Neuronal stem cell (in vitro differentiated cells): ENCODE results near the gene SNX32.
"Not testable (repeated sequence)": the region's sequence is repeated elsewhere in the genome, so short reads cannot be mapped to it uniquely, and the experiment has no call there.

Experiments used
- DNase-seq: peaks from one replicate; pipeline ENCODE4 v3.0.0-alpha.2; 2013; ENCODE audit warnings: low spot score
- H2AFZ ChIP-seq: one replicate; pipeline ENCODE4 v1.6.1; 2013; ENCODE audit warnings: mild to moderate bottlenecking, low read length, inconsistent platforms
- H2AK5ac ChIP-seq: 2 replicates; pipeline ENCODE4 v1.6.1; 2013; ENCODE audit warnings: low read depth, mild to moderate bottlenecking, inconsistent platforms, low read length, moderate library complexity, mixed read lengths
- H2BK120ac ChIP-seq: 2 replicates; pipeline ENCODE4 v1.6.1; 2013; ENCODE audit warnings: low read depth, mild to moderate bottlenecking, inconsistent platforms, low read length, moderate library complexity, mixed read lengths
- H2BK12ac ChIP-seq: one replicate; pipeline ENCODE4 v1.6.1; 2013; ENCODE audit warnings: low read length, inconsistent platforms
- H2BK15ac ChIP-seq: 2 replicates; pipeline ENCODE4 v1.6.1; 2013; ENCODE audit warnings: mild to moderate bottlenecking, low read length, inconsistent platforms, mixed read lengths
- H2BK5ac ChIP-seq: one replicate; pipeline ENCODE4 v1.6.1; 2013; ENCODE audit warnings: inconsistent platforms, mild to moderate bottlenecking, low read length, moderate library complexity
- H3K14ac ChIP-seq: one replicate; pipeline ENCODE4 v1.6.1; 2013; ENCODE audit warnings: low read length, inconsistent platforms
- H3K18ac ChIP-seq: 2 replicates; pipeline ENCODE4 v1.6.1; 2013; ENCODE audit warnings: low read length, inconsistent platforms
- H3K23ac ChIP-seq: 2 replicates; pipeline ENCODE4 v1.6.1; 2013; ENCODE audit warnings: low read depth, mild to moderate bottlenecking, mixed read lengths, low read length, inconsistent platforms; ENCODE audit not compliant: poor library complexity
- H3K27ac ChIP-seq: replicated peaks from 3 replicates; pipeline ENCODE4 v1.5.1; 2013; ENCODE audit warnings: low read length, inconsistent platforms
- H3K27me3 ChIP-seq, 3 experiments: 2 replicates each; pipeline ENCODE4 v1.6.1; 2013; ENCODE audit warnings: low read length in 3 of 3, mild to moderate bottlenecking in 2 of 3, inconsistent platforms in 1 of 3, low read depth in 1 of 3, mixed read lengths in 1 of 3, moderate library complexity in 1 of 3; ENCODE audit not compliant: control insufficient read depth in 3 of 3, insufficient read depth in 3 of 3
- H3K36me3 ChIP-seq, 2 donors: replicated peaks in 1 of 2; 2 replicates each; pipeline ENCODE4 v1.6.1; 2013; ENCODE audit warnings: low read length in 2 of 2; ENCODE audit not compliant: control insufficient read depth in 2 of 2, insufficient read depth in 2 of 2
- H3K4ac ChIP-seq: 2 replicates; pipeline ENCODE4 v1.6.1; 2013; ENCODE audit warnings: inconsistent platforms, mild to moderate bottlenecking, low read length, moderate library complexity
- H3K4me1 ChIP-seq, 2 donors: 1 replicate in 1 of 2; 2 replicates in 1 of 2; pipeline ENCODE4 v1.6.1; 2013; ENCODE audit warnings: low read length in 2 of 2, low read depth in 1 of 2; ENCODE audit not compliant: control insufficient read depth in 2 of 2, insufficient read depth in 1 of 2
- H3K4me2 ChIP-seq: one replicate; pipeline ENCODE4 v1.6.1; 2013; ENCODE audit warnings: mild to moderate bottlenecking, low read length, inconsistent platforms; ENCODE audit not compliant: insufficient read depth, poor library complexity, severe bottlenecking
- H3K4me3 ChIP-seq, 2 donors: 2 replicates each; pipeline ENCODE4 v1.5.1; 2013; ENCODE audit warnings: low read length in 2 of 2, mild to moderate bottlenecking in 2 of 2, inconsistent platforms in 1 of 2, moderate library complexity in 1 of 2
- H3K79me1 ChIP-seq: one replicate; pipeline ENCODE4 v1.6.1; 2013; ENCODE audit warnings: low read depth, mild to moderate bottlenecking, inconsistent platforms, low read length, moderate library complexity
- H3K9ac ChIP-seq: one replicate; pipeline ENCODE4 v1.6.1; 2013; ENCODE audit warnings: mild to moderate bottlenecking, low read depth, low read length, inconsistent platforms; ENCODE audit not compliant: poor library complexity
- H3K9me3 ChIP-seq, 2 donors: replicated peaks in 1 of 2; 2 replicates each; pipeline versions ENCODE3 to v1.6.1; 2013; ENCODE audit warnings: low read length in 2 of 2, mild to moderate bottlenecking in 2 of 2, inconsistent platforms in 1 of 2, low read depth in 1 of 2, mixed read lengths in 1 of 2, moderate library complexity in 1 of 2; ENCODE audit not compliant: control insufficient read depth in 2 of 2, insufficient read depth in 1 of 2
- H4K8ac ChIP-seq: one replicate; pipeline ENCODE4 v1.6.1; 2013; ENCODE audit warnings: low read depth, mild to moderate bottlenecking, inconsistent platforms, low read length, moderate library complexity
- H4K91ac ChIP-seq: one replicate; pipeline ENCODE4 v1.6.1; 2013; ENCODE audit warnings: low read length, low read depth, mild to moderate bottlenecking, inconsistent platforms; ENCODE audit not compliant: poor library complexity
- WGBS, 2 donors: extraction: QIAGEN DNeasy Blood & Tissue Kit; methylation state at CpG; one replicate each; pipeline ENCODE4 v1.1.7; 2013; ENCODE audit warnings: missing lambda C conversion rate in 2 of 2, mixed read lengths in 1 of 2; ENCODE audit not compliant: insufficient read length in 2 of 2, insufficient replicate concordance in 1 of 2; ENCODE audit errors: extremely low coverage in 2 of 2; 5-methylcytosine and 5-hydroxymethylcytosine counted together

Gene SNX32

DNA sequence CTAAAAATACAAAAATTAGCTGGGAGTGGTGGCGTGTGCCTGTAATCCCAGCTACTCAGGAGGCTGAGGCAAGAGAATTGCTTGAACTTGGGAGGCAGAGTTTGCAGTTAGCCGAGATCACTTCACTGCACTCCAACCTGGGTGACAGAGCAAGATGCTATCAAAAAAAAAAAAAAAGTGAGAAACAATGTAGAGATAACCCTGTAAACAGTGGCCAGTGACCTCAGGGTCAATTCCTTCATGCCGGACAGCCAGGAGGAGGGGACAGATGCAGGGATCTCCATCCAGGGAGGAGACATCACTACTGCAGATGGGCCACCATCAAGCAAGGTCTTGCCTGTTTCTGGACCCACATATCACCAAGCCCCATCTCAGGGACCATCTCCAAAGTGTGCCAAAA lies 14.0 kb downstream of the SNX32 start:
- Histone ChIP-seq H3K14ac (no peak overlapping the region), H3K27ac (no peak overlapping the region), H3K36me3 (peaks cover 14 to 16% of the 10 kb centered on the region in 2 donors), H2BK120ac (no peak overlapping the region), H3K79me1 (no peaks in the 10 kb centered on the region), H4K8ac (no peak overlapping the region), H2AFZ (no peak overlapping the region), H3K27me3 (no peaks in the 10 kb centered on the region), H2BK15ac (no peak overlapping the region), H3K4me1 (peaks cover 0 to 4% of the 10 kb centered on the region in 2 donors), H3K9ac (no peak overlapping the region), H3K9me3 (peaks cover 6 to 11% of the 10 kb centered on the region in 2 donors), H2BK12ac (no peak overlapping the region), H3K18ac (no peak overlapping the region), H2AK5ac (no peak overlapping the region), H3K23ac (no peak overlapping the region), H2BK5ac (no peak overlapping the region), H3K4me2 (no peak overlapping the region), H3K4me3 (no peak overlapping the region), H4K91ac (no peak overlapping the region), H3K4ac (no peak overlapping the region)
- no CpG with 5 or more reads among the region's 3 CpGs for WGBS, 2 donors
- no peak for DNase-seq

DNA sequence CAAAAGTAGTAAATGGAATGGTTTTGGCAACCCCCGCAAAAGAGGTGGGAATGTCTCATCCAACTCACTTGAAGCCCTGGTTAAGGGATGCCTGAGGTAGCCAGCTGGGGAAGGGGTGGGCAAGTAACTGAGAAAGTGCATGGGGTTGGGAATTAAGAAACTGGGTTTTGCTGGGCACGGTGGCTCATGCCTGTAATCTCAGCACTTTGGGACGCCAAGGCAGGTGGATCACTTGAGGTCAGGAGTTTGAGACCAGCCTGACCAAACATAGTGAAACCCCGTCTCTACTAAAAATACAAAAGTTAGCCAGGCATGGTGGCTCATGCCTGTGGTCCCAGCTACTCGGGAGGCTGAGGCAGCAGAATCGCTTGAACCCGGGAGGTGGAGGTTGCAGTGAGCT lies 14.9 kb downstream of the SNX32 start:
- H2AFZ ChIP-seq, H3K4ac ChIP-seq, DNase-seq, H3K27ac ChIP-seq, H3K27me3 ChIP-seq, H3K14ac ChIP-seq, H3K23ac ChIP-seq, H3K4me2 ChIP-seq, H3K4me1 ChIP-seq, H3K9ac ChIP-seq, H3K4me3 ChIP-seq, H4K91ac ChIP-seq, H4K8ac ChIP-seq, H2AK5ac ChIP-seq, H2BK120ac ChIP-seq, H2BK15ac ChIP-seq, H3K18ac ChIP-seq, H3K79me1 ChIP-seq, H2BK12ac ChIP-seq, H2BK5ac ChIP-seq: not testable (repeated sequence)
- Histone ChIP-seq H3K36me3 (peaks cover 24% of the 10 kb centered on the region in 2 donors), H3K9me3 (peaks cover 6 to 14% of the 10 kb centered on the region in 2 donors)
- WGBS, 2 donors = no CpG with 5 or more reads among the region's 7 CpGs

DNA sequence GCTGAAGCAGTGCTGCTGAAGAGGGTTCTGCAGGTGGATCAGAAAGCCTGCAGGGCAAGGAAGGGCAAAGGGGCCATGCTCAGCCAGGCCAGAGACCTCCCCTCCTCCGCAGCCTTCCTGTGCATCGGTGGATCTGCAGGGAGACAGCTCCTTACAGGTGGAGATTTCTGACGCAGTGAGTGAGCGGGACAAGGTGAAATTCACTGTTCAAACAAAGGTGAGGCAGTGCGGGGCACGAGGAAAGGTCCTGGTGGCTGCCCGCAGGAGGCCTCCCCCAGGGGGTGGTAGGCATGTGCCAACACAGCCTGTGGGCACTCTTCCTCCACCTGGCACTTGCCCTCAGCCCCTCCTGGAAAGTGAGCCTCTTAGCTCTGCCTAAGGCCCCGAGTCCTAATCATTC lies 15.6 kb downstream of the SNX32 start:
- Histone ChIP-seq H3K79me1 (peaks cover 3% of the 10 kb centered on the region), H3K27ac (no peak overlapping the region), H3K4me3 (no peak overlapping the region), H2BK120ac (no peak overlapping the region), H2AK5ac (no peak overlapping the region), H3K27me3 (no peaks in the 10 kb centered on the region), H3K18ac (no peak overlapping the region), H4K91ac (no peak overlapping the region), H4K8ac (no peak overlapping the region), H3K36me3 (peaks cover 30 to 31% of the 10 kb centered on the region in 2 donors), H3K14ac (no peak overlapping the region), H3K23ac (no peak overlapping the region), H3K4me2 (no peak overlapping the region), H2BK5ac (no peak overlapping the region), H2AFZ (no peak overlapping the region), H2BK15ac (no peak overlapping the region), H3K4me1 (peaks cover 0 to 4% of the 10 kb centered on the region in 2 donors), H3K4ac (no peak overlapping the region), H2BK12ac (no peak overlapping the region), H3K9me3 (peaks cover 6 to 14% of the 10 kb centered on the region in 2 donors), H3K9ac (no peak overlapping the region)
- WGBS, 2 donors = no CpG with 5 or more reads among the region's 8 CpGs
- DNase-seq = no peak

- Histone ChIP-seq H3K36me3 (peaks cover 34 to 35% of the 10 kb centered on the region in 2 donors), H3K27ac (no peak overlapping the region), H2AK5ac (no peak overlapping the region), H3K79me1 (peaks cover 4% of the 10 kb centered on the region), H2BK12ac (no peak overlapping the region), H2BK5ac (no peak overlapping the region), H3K4me2 (no peak overlapping the region), H2AFZ (no peak overlapping the region), H3K14ac (no peak overlapping the region), H3K23ac (peak overlapping the region; percentile 81), H4K91ac (no peak overlapping the region), H2BK120ac (no peak overlapping the region), H3K18ac (no peak overlapping the region), H3K4ac (no peak overlapping the region), H3K27me3 (no peaks in the 10 kb centered on the region), H3K9ac (peak overlapping the region; percentile 32), H3K4me1 (peaks cover 0 to 4% of the 10 kb centered on the region in 2 donors), H3K4me3 (peak overlapping the region in 1 of 2 donors; percentile 36), H2BK15ac (no peak overlapping the region), H4K8ac (no peak overlapping the region), H3K9me3 (peaks cover 6 to 14% of the 10 kb centered on the region in 2 donors)
- no peak for DNase-seq
- WGBS, 2 donors = no CpG with 5 or more reads among the region's 16 CpGs
Observed at GRCh38 chr11:65849771-65850216, 16.0 kb downstream of the SNX32 start.
